GM12878 (cell line): ENCODE results near the gene CATSPERD. TPM values are rescaled to one million over a fixed set of nuclear protein-coding genes. Genes with fewer than 3 reads are reported as not detected.

ENCODE experiments used
- BCL3 ChIP-seq: IDR thresholded peaks from 2 replicates; pipeline ENCODE4 v1.6.1; 2011; ENCODE audit warnings: borderline replicate concordance, low read depth, mild to moderate bottlenecking, moderate library complexity, low read length; ENCODE audit not compliant: insufficient read depth, poor library complexity, severe bottlenecking
- CTCF ChIP-seq, 3 experiments: IDR thresholded peaks in 2 of 3; conservative IDR thresholded peaks in 1 of 3; 2 replicates each; pipeline ENCODE4 v1.5.1; 2011; ENCODE audit warnings: low read depth in 3 of 3, low read length in 3 of 3, mild to moderate bottlenecking in 3 of 3, control low read depth in 2 of 3, moderate library complexity in 2 of 3, inconsistent platforms in 1 of 3, mixed read lengths in 1 of 3; ENCODE audit not compliant: control insufficient read depth in 2 of 3, insufficient read depth in 1 of 3; ENCODE audit errors: extremely low read depth in 1 of 3
- EZH2 ChIP-seq: IDR thresholded peaks from 2 replicates; pipeline ENCODE4 v1.6.1; 2012; ENCODE audit warnings: low read depth, mild to moderate bottlenecking, control low read depth, inconsistent platforms, low read length, borderline replicate concordance; ENCODE audit not compliant: control insufficient read depth
- NFXL1 ChIP-seq: fragments of 450-650 bp; IDR thresholded peaks from 2 replicates; pipeline ENCODE4 v1.6.1; 2017; ENCODE audit warnings: antibody characterized with exemption, mild to moderate bottlenecking, borderline replicate concordance
- POLR2A ChIP-seq: IDR thresholded peaks from 2 replicates; pipeline ENCODE4 v1.6.1; 2011; ENCODE audit warnings: low read depth, mild to moderate bottlenecking, low read length
- POLR2AphosphoS5 ChIP-seq: IDR thresholded peaks from 2 replicates; pipeline ENCODE4 v1.6.1; 2011; ENCODE audit warnings: mild to moderate bottlenecking, low read length, inconsistent platforms
- REST ChIP-seq: IDR thresholded peaks from 2 replicates; pipeline ENCODE4 v1.6.1; 2012; ENCODE audit warnings: mild to moderate bottlenecking, low read depth, low read length
- RFX5 ChIP-seq: IDR thresholded peaks from 2 replicates; pipeline ENCODE4 v1.6.1; 2011; ENCODE audit warnings: low read depth, low read length, improper control_type of control experiment
- SKIL ChIP-seq: fragments of 450-650 bp; IDR thresholded peaks from 2 replicates; pipeline ENCODE4 v1.6.1; 2017; ENCODE audit warnings: mild to moderate bottlenecking, low read depth, inconsistent platforms; ENCODE audit not compliant: poor library complexity, severe bottlenecking
- SREBF1 ChIP-seq: IDR thresholded peaks from 2 replicates; pipeline ENCODE4 v1.6.1; 2012; ENCODE audit warnings: mild to moderate bottlenecking, low read length
- SRF ChIP-seq, 2 experiments: IDR thresholded peaks; 2 replicates each; pipeline ENCODE4 v1.6.1; 2011; ENCODE audit warnings: low read depth in 2 of 2, low read length in 2 of 2, mild to moderate bottlenecking in 1 of 2, moderate library complexity in 1 of 2
- SUZ12 ChIP-seq: fragments of 200-600 bp; sonication (generic); IDR thresholded peaks from one replicate; pipeline ENCODE4 v1.6.1; 2018; ENCODE audit warnings: antibody characterized with exemption, mild to moderate bottlenecking; ENCODE audit not compliant: unreplicated experiment
- TBL1XR1 ChIP-seq: IDR thresholded peaks from 2 replicates; pipeline ENCODE4 v1.6.1; 2012; ENCODE audit warnings: low read depth, low read length, improper control_type of control experiment
- ZBTB11 ChIP-seq: fragments of 450-650 bp; formaldehyde crosslinking; IDR thresholded peaks from 2 replicates; pipeline ENCODE4 v1.5.0; 2022; ENCODE audit warnings: mild to moderate bottlenecking, missing genetic modification characterization
- ZZZ3 ChIP-seq: IDR thresholded peaks from 2 replicates; pipeline ENCODE4 v1.6.1; 2011; ENCODE audit warnings: low read depth; ENCODE audit not compliant: control insufficient read depth, insufficient read length
- polyA plus RNA-seq, 11 experiments: library from polyadenylated mRNA; depleted of rRNA in 4 of 11; unstranded in 6 of 11; stranded (reverse) in 5 of 11; fragments of >200 nt; fragmentation: Nextera tagmentation in 4 of 11; fragmentation: Illumina TruSeq in 1 of 11; extraction: Ambion mirVana in 4 of 11; extraction: Trizol in 1 of 11; gene quantifications; 1 replicate in 1 of 11; 2 replicates in 10 of 11; pipeline versions ENCODE4 v1.2.1 to v1.2.3, GENCODE V29; 2011 to 2016; ENCODE audit warnings: inconsistent platforms in 2 of 11, missing spikeins in 2 of 11, low read depth in 1 of 11
- total RNA-seq, 4 experiments: library from RNA; depleted of rRNA in 3 of 4; stranded (reverse); fragments of >200 nt in 3 of 4; fragmentation: Illumina TruSeq in 1 of 4; extraction: Trizol in 1 of 4; gene quantifications; 2 replicates each; pipeline versions ENCODE4 v1.2.1 to v1.2.3, GENCODE V29; 2013 to 2021

Gene CATSPERD
- total and polyA plus RNA-seq, 10 of the 15 experiments (the other 5 are each of a cell fraction or from before 2014, with no cell fraction given) = 0.02 to 0.38 (median 0.11) TPM; not detected in 5

GRCh38 chr19:5691822-5692722 lies 28.4 kb upstream of the CATSPERD start (continued):
- TF ChIP-seq SRF (IDR thresholded peaks at IDR 0.05; ENCODE audit: low read depth in 2 of 2, low read length in 2 of 2) (no peak), REST (no peak), ZZZ3 (no peak), TBL1XR1 (no peak), SUZ12 (no peak), BCL3 (peak; percentile 31), NFXL1 (no peak), EZH2 (no peak), ZBTB11 (no peak), POLR2A (peak; percentile 64), POLR2AphosphoS5 (peak; percentile 47), RFX5 (no peak), SKIL (no peak), CTCF (IDR thresholded peaks at IDR 0.05 in 2 of 3, conservative IDR thresholded peaks at IDR 0.05 in 1 of 3; ENCODE audit: control insufficient read depth in 2 of 3, extremely low read depth in 1 of 3, insufficient read depth in 1 of 3, low read depth in 3 of 3, low read length in 3 of 3) (no peak), SREBF1 (no peak)
